ENCODE measurements around the gene SRRM2. TPM values are rescaled to one million over a fixed set of nuclear protein-coding genes. Genes with fewer than 3 reads are reported as not detected.
A peak's percentile ranks its signal among the peaks of the same experiment; 100 is the strongest.

SRRM2 gene
- total RNA-seq, 1 donor, result 96.3 TPM

DNA sequence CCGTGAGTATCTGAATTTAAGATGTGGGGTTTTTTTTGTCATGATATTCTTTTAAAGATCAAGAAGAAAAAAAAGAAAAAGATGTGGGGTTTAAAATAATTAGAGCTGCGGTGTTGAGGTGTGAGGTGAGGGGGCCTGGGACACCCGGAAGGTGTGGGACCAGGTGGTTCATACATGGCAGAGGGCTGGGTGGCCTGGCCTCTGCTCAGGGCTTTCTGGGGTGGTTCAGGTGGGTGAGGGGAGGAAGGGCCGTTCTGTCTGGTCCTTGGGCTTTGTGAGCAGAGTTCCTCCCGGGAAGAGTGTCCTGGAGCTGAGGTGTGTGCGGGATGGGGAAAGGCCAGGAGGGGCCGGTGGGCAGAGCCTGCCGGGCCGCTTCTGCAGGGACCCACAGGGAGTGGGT, 37.4 kb upstream of the SRRM2 start:
- no peak overlapping the region for H3K4me3 ChIP-seq (ENCODE audit: low read depth, low read length)
- no peak for DNase-seq (ENCODE audit: low read depth)
- TF ChIP-seq, protein P1, sequence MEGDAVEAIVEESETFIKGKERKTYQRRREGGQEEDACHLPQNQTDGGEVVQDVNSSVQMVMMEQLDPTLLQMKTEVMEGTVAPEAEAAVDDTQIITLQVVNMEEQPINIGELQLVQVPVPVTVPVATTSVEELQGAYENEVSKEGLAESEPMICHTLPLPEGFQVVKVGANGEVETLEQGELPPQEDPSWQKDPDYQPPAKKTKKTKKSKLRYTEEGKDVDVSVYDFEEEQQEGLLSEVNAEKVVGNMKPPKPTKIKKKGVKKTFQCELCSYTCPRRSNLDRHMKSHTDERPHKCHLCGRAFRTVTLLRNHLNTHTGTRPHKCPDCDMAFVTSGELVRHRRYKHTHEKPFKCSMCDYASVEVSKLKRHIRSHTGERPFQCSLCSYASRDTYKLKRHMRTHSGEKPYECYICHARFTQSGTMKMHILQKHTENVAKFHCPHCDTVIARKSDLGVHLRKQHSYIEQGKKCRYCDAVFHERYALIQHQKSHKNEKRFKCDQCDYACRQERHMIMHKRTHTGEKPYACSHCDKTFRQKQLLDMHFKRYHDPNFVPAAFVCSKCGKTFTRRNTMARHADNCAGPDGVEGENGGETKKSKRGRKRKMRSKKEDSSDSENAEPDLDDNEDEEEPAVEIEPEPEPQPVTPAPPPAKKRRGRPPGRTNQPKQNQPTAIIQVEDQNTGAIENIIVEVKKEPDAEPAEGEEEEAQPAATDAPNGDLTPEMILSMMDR (IDR thresholded peaks at IDR 0.05; ENCODE audit: insufficient read depth, low read length), result no peak

DNA sequence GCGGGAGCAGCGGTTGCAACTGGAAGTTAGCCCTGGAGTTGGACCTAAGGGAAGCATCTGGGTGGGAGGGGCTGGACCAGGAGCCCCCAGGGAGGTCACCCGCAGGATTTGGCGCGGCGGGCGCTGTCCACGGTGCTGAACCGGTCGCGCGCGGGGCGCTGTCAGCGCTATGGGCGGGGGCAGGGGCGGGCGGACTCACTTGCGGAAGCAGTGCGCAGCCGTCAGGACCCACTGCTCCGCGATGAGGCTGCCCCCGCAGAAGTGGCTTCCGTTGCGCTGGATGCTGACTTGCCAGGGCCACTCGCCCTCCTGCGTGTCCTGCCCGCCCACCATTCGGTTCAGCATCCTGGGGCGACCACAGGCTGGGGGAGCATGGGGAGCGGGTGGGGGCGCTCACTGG, 36.9 kb upstream of the SRRM2 start:
- peak; percentile 33 for DNase-seq (ENCODE audit: low read depth)
- TF ChIP-seq, protein P1 (IDR thresholded peaks at IDR 0.05; ENCODE audit: insufficient read depth, low read length), result no peak
- H3K4me3 ChIP-seq (ENCODE audit: low read depth, low read length), result peak overlapping the region; percentile 37

DNA sequence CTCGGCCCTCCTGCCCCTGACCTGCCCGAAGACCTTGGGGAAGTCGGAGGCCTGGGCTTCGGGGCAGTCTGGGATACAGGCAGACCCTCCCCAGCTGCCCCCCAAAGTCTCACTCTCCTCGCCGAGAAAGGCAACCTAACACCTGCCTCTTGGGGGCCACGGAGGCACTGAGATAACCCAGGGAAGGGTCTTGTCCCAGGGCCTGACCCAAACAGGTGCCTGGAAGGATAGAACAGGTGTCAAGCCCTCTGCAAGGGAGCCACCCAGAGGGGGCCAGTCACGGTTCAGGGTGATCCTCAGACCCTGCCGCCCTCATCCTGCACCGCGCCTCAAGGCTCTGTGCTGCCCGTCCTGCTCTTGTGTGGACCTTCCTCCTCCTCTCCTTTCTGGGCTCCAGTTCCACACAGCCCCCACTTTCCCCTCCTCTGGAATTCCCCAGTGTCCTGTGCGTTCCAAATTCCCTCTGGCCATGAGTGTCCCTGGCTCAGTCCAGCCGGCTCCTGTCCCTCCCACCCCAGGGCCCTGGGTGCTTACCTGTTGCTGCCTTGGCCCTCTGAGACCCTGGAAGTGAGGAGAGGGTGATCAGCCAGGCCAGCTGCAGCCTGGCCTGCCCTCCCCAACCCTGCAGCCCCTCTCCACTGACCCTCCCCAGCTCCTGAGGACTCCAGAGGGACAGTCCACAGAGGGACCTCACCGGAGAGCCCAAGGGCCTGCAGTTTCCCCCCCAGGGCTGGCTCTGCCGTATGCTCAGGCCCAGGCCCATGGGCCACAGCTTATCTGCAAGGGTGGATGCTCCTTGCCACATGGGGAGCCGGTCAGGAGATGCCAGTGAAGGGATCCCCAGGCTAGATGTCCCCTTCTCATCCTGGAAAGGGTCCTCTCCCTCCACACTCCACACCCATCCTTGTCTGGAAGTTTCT, 36.2 kb upstream of the SRRM2 start:
- no peak for DNase-seq (ENCODE audit: low read depth)
- no peak overlapping the region for H3K4me3 ChIP-seq (ENCODE audit: low read depth, low read length)
- TF ChIP-seq, protein P1 (IDR thresholded peaks at IDR 0.05; ENCODE audit: insufficient read depth, low read length), result no peak

DNA sequence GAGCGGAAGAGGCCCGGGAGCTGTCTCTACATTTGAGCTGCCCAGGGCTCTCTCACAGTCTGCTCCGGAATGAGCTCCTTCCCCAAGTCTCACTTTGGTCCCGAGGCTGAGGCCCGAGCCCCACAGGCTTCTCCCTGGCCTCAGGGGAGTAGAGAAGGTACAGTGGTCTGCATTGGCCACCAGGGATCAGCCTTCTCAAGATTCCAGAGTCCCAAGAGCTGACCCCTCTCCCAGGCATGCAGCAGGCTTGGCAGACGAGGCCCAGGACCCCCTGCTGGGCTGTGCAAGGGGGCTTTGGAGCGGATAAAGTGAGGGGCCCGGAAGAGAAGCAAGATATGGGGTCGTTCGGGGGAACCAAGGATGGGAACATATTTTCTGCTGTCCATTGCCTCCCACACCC, 35.5 kb upstream of the SRRM2 start:
- no peak overlapping the region for H3K4me3 ChIP-seq (ENCODE audit: low read depth, low read length)
- TF ChIP-seq, protein P1 (IDR thresholded peaks at IDR 0.05; ENCODE audit: insufficient read depth, low read length), result no peak
- DNase-seq (ENCODE audit: low read depth), result no peak

GRCh38 chr16:2717383-2718263, 34.8 kb upstream of the SRRM2 start:
- DNase-seq (ENCODE audit: low read depth), result no peak
- TF ChIP-seq, protein P1 (IDR thresholded peaks at IDR 0.05; ENCODE audit: insufficient read depth, low read length), result no peak
- H3K4me3 ChIP-seq (ENCODE audit: low read depth, low read length), result no peak overlapping the region

GRCh38 chr16:2719328-2720063, 32.9 kb upstream of the SRRM2 start:
- no peak for DNase-seq (ENCODE audit: low read depth)
- H3K4me3 ChIP-seq (ENCODE audit: low read depth, low read length), result no peak overlapping the region
- TF ChIP-seq, protein P1 (IDR thresholded peaks at IDR 0.05; ENCODE audit: insufficient read depth, low read length), result no peak
